NT2/D1 (cell line): ENCODE results near the gene CNPPD1.

Experiments
- DNase-seq: peaks from one replicate; pipeline ENCODE4 v3.0.0-alpha.2; 2011; ENCODE audit warnings: low read depth, low spot score
- H3K27me3 ChIP-seq: 2 replicates; pipeline ENCODE4 v1.6.0; 2011; ENCODE audit warnings: mild to moderate bottlenecking; ENCODE audit not compliant: insufficient read length, insufficient read depth
- H3K36me3 ChIP-seq: 2 replicates; pipeline ENCODE4 v1.6.1; 2011; ENCODE audit warnings: mild to moderate bottlenecking, low read length, mixed read lengths; ENCODE audit not compliant: insufficient read depth, insufficient read length
- H3K4me1 ChIP-seq: 2 replicates; pipeline ENCODE4 v1.5.1; 2011; ENCODE audit not compliant: insufficient read depth, insufficient read length
- H3K4me3 ChIP-seq: 2 replicates; pipeline ENCODE4 v1.5.1; 2011; ENCODE audit warnings: low read depth; ENCODE audit not compliant: insufficient read length
- H3K9ac ChIP-seq: 2 replicates; pipeline ENCODE4 v1.6.0; 2011; ENCODE audit warnings: low read depth; ENCODE audit not compliant: insufficient read length
- H3K9me3 ChIP-seq: 2 replicates; pipeline ENCODE4 v1.5.1; 2011; ENCODE audit warnings: mild to moderate bottlenecking, low read length; ENCODE audit not compliant: insufficient read depth
- SUZ12 ChIP-seq: IDR thresholded peaks from 2 replicates; pipeline ENCODE4 v1.6.1; 2011; ENCODE audit not compliant: insufficient read length, insufficient read depth; ENCODE audit errors: extremely low read depth
- YY1 ChIP-seq: IDR thresholded peaks from 2 replicates; pipeline ENCODE4 v1.6.1; 2011; ENCODE audit not compliant: insufficient read length, insufficient read depth
- ZNF274 ChIP-seq: IDR thresholded peaks from 2 replicates; pipeline ENCODE4 v1.6.1; 2011; ENCODE audit warnings: mild to moderate bottlenecking, low read depth, low read length

The CNPPD1 gene

DNA sequence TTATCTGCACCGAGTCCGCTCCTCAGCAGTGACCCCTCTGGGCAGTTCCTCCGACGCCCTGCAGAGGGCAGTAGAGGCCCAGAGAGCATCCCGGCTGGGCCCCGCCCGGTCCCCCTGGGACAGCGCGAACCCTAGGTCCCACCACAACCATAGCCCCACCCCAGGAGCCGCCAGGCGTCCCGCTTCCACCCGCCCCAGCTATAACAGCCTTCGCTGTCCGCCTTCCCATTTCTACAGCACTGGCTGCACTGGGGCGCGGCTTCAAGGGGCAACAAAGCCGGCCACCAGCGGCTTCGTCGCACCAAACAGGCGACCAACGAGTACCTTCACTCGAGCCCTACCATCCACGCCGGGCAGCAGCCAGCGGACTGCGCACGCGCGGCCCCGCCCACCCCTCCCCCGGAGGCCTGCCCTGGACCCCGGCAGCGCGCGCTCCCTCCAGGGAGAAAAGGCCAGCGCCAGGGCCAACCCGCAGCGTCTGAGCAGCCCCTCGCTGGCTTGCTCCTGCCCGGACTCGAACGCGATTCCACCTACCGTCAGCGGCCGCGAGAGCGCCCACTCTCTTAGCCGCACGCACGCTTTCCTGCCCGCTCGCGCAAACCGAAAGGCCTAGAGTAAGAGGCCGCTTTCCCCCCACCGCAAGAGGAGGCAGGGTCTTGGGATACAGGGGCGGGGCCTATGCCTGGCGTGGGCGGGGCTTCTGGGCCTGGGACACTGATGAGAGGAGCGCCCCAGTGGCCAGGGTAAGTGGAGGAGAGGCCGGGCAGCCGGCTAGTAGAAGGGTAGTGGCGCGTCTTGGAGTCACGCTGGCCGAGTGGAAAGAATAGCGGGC, 16.3 kb downstream of the CNPPD1 start, which contains the start of gene NHEJ1:
NHEJ1 (minus strand) TSS at position 630 of the 832 bp plus-strand sequence. CDS start 2,453 bp downstream, outside the sequence.
- Histone ChIP-seq H3K4me1 (peaks cover 5% of the 10 kb centered on the region), H3K9me3 (no peaks in the 10 kb centered on the region), H3K27me3 (no peaks in the 10 kb centered on the region), H3K9ac (peak within 1 kb of the TSS; percentile 95), H3K36me3 (peaks cover 21% of the 10 kb centered on the region), H3K4me3 (peak within 1 kb of the TSS; percentile 86)
- peak; percentile 89 for DNase-seq
- no peak for TF ChIP-seq ZNF274
- no peak for TF ChIP-seq SUZ12
- TF ChIP-seq YY1 = no peak

- peak overlapping the region; percentile 68 for H3K9ac ChIP-seq
- DNase-seq = no peak
Observed at GRCh38 chr2:219159771-219160185, 16.9 kb downstream of the CNPPD1 start.

GRCh38 chr2:219158586-219158985, 18.1 kb downstream of the CNPPD1 start:
- Histone ChIP-seq H3K27me3 (no peaks in the 10 kb centered on the region), H3K9ac (no peak overlapping the region), H3K36me3 (peaks cover 32% of the 10 kb centered on the region), H3K4me3 (no peak overlapping the region), H3K4me1 (peaks cover 3% of the 10 kb centered on the region), H3K9me3 (no peaks in the 10 kb centered on the region)
- TF ChIP-seq ZNF274 = no peak
- no peak for TF ChIP-seq SUZ12
- no peak for TF ChIP-seq YY1
- DNase-seq = no peak

More at GRCh38 chr2:219159771-219160185, 16.9 kb downstream of the CNPPD1 start:
- Histone ChIP-seq H3K9me3 (no peaks in the 10 kb centered on the region), H3K4me1 (peaks cover 3% of the 10 kb centered on the region), H3K4me3 (peak overlapping the region; percentile 86), H3K27me3 (no peaks in the 10 kb centered on the region), H3K36me3 (peaks cover 22% of the 10 kb centered on the region)
- no peak for TF ChIP-seq ZNF274
- TF ChIP-seq YY1 = no peak
- no peak for TF ChIP-seq SUZ12

GRCh38 chr2:219158025-219158424, 18.7 kb downstream of the CNPPD1 start:
- Histone ChIP-seq H3K4me3 (no peak overlapping the region), H3K9me3 (no peaks in the 10 kb centered on the region), H3K9ac (no peak overlapping the region), H3K36me3 (peaks cover 36% of the 10 kb centered on the region), H3K27me3 (no peaks in the 10 kb centered on the region), H3K4me1 (peaks cover 3% of the 10 kb centered on the region)
- TF ChIP-seq YY1 = no peak
- TF ChIP-seq ZNF274 = no peak
- TF ChIP-seq SUZ12 = no peak
- DNase-seq = no peak

- Histone ChIP-seq H3K27me3 (no peaks in the 10 kb centered on the region), H3K4me1 (peaks cover 3% of the 10 kb centered on the region), H3K9me3 (no peaks in the 10 kb centered on the region), H3K36me3 (peaks cover 37% of the 10 kb centered on the region), H3K9ac (no peak overlapping the region), H3K4me3 (no peak overlapping the region)
- DNase-seq = no peak
- TF ChIP-seq ZNF274 (no peak), SUZ12 (no peak), YY1 (no peak)
Observed at GRCh38 chr2:219157396-219157795, 19.3 kb downstream of the CNPPD1 start.

- DNase-seq = peak; percentile 79
- Histone ChIP-seq H3K36me3 (peaks cover 41% of the 10 kb centered on the region), H3K9ac (no peak overlapping the region), H3K27me3 (no peaks in the 10 kb centered on the region), H3K4me1 (peaks cover 3% of the 10 kb centered on the region), H3K9me3 (no peaks in the 10 kb centered on the region), H3K4me3 (no peak overlapping the region)
- no peak for TF ChIP-seq ZNF274
- no peak for TF ChIP-seq YY1
- TF ChIP-seq SUZ12 = no peak
Observed at GRCh38 chr2:219155054-219155644, 21.6 kb downstream of the CNPPD1 start.

DNA sequence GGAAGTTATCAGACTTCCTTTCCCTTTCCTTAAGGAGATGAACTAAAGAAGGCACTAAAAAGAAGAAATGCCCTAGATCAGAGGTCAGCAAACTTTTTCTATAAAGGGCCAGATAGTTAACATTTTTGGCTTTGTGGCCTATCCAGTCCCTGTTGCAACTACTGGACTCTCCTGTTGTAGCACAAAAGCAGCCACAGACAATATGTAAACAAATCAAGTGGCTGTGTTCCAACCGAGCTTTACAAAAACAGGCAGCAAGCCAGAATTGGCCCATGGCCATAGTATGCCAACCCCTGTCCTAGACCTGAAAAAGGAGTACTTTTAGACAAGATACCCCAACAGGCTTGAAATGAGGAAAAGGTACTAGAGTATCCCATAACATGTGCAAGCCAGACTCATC, 27.1 kb downstream of the CNPPD1 start:
- TF ChIP-seq YY1 (no peak), ZNF274 (no peak), SUZ12 (no peak)
- no peak overlapping the region for H3K4me3 ChIP-seq
- no peak for DNase-seq
- H3K9me3 ChIP-seq = no peaks in the 10 kb centered on the region
- H3K27me3 ChIP-seq = no peaks in the 10 kb centered on the region
- H3K4me1 ChIP-seq = no peaks in the 10 kb centered on the region
- peaks cover 40% of the 10 kb centered on the region for H3K36me3 ChIP-seq
- H3K9ac ChIP-seq = no peak overlapping the region
